Peyer's patch (tissue), 4 donors: ENCODE measurements around the gene LIMK1.

Experiments
- CTCF ChIP-seq, 6 experiments: fragments of 450-650 bp in 4 of 6; fragments of 200-600 bp in 2 of 6; sonication (generic) in 1 of 6; IDR thresholded peaks; one replicate each; pipeline ENCODE4 v1.5.1; 2017 to 2019; ENCODE audit warnings: antibody characterized with exemption in 6 of 6, mild to moderate bottlenecking in 3 of 6, moderate library complexity in 1 of 6
- POLR2A ChIP-seq, 2 donors: fragments of 450-650 bp; IDR thresholded peaks; one replicate each; pipeline ENCODE4 v1.5.1; 2017; ENCODE audit warnings: antibody characterized with exemption in 2 of 2, mild to moderate bottlenecking in 2 of 2, moderate library complexity in 2 of 2

GRCh38 chr7:74092964-74093471, 9.4 kb downstream of the LIMK1 start:
- no peak for TF ChIP-seq POLR2A (IDR thresholded peaks at IDR 0.05)
- TF ChIP-seq CTCF (IDR thresholded peaks at IDR 0.05): no peak
